Testis (tissue), 3 donors: ENCODE data around the gene SESN3. TPM values are rescaled to one million over a fixed set of nuclear protein-coding genes. Genes with fewer than 3 reads are reported as not detected.

Source experiments
- DNase-seq: peaks from one replicate; pipeline ENCODE4 v3.0.0-alpha.2; 2019
- H3K27ac ChIP-seq, 2 donors: fragments of 200-600 bp; sonication (generic); one replicate each; pipeline ENCODE4 v1.5.1; 2019
- H3K27me3 ChIP-seq: fragments of 200-600 bp; sonication (generic); one replicate; pipeline ENCODE4 v1.5.1; 2019
- H3K36me3 ChIP-seq: fragments of 200-600 bp; sonication (generic); one replicate; pipeline ENCODE4 v1.5.1; 2017; ENCODE audit warnings: low read depth; ENCODE audit errors: missing control alignments
- H3K4me1 ChIP-seq: fragments of 200-600 bp; sonication (generic); one replicate; pipeline ENCODE4 v1.5.1; 2019
- H3K4me3 ChIP-seq, 2 donors: fragments of 200-600 bp; sonication (generic); one replicate each; pipeline ENCODE4 v1.5.1; 2017 to 2019
- H3K9me3 ChIP-seq: fragments of 200-600 bp; sonication (generic); one replicate; pipeline ENCODE4 v1.5.1; 2017
- CTCF ChIP-seq, 3 experiments: fragments of 450-650 bp in 2 of 3; fragments of 200-600 bp in 1 of 3; sonication (generic) in 1 of 3; IDR thresholded peaks; one replicate each; pipeline ENCODE4 v1.5.1; 2016 to 2019; ENCODE audit warnings: antibody characterized with exemption in 3 of 3, mild to moderate bottlenecking in 2 of 3, moderate library complexity in 1 of 3
- POLR2A ChIP-seq: fragments of 450-650 bp; IDR thresholded peaks from one replicate; pipeline ENCODE4 v1.6.1; 2017; ENCODE audit warnings: antibody characterized with exemption, mild to moderate bottlenecking, moderate library complexity
- whole genome bisulfite sequencing, 2 donors: methylation state at CpG; one replicate each; pipeline ENCODE4 v1.1.5; 2018; 5-methylcytosine and 5-hydroxymethylcytosine counted together
- intact Hi-C: fragments of 100-400 bp; cut with DNase I; formaldehyde crosslinking; loops from one replicate; pipeline ENCODE4 v1.15.1; 2023; ENCODE audit warnings: low total_unique reads
- polyA plus RNA-seq: library from polyadenylated mRNA; stranded (reverse); fragments of 350-450 nt; fragmentation: Illumina TruSeq; extraction: RNeasy Lipid Tissue Mini Kit (QIAGEN cat#74804); gene quantifications from one replicate; pipeline ENCODE4 v1.2.3, GENCODE V29; 2014; ENCODE audit warnings: low read depth, low replicate concordance; ENCODE audit not compliant: insufficient read depth
- total RNA-seq, 2 donors: library from RNA; depleted of rRNA; stranded (reverse); fragments of >200 nt; gene quantifications; one replicate each; pipeline ENCODE4 v1.2.3, GENCODE V29; 2016

The SESN3 gene
- total and polyA plus RNA-seq, 3 donors from 2014 or later = 27.5 to 106 (median 66.9) TPM

GRCh38 chr11:95148406-95148805 lies 82.6 kb downstream of the SESN3 start:
- peaks cover 31% of the 10 kb centered on the region for H3K4me1 ChIP-seq

GRCh38 chr11:95147364-95147905 lies 83.6 kb downstream of the SESN3 start:
- no peak for DNase-seq
- intact Hi-C loops = no loop called here
- Histone ChIP-seq H3K9me3 (no peaks in the 10 kb centered on the region), H3K4me3 (no peak overlapping the region), H3K36me3 (no peaks in the 10 kb centered on the region), H3K27me3 (no peaks in the 10 kb centered on the region), H3K4me1 (peaks cover 26% of the 10 kb centered on the region), H3K27ac (no peak overlapping the region)
- WGBS, 2 donors = 43 to 47% methylated on average over 4 of the region's 4 CpGs
- TF ChIP-seq CTCF (IDR thresholded peaks at IDR 0.05) (no peak), POLR2A (no peak)

More at GRCh38 chr11:95148406-95148805, 82.6 kb downstream of the SESN3 start:
- H3K27me3 ChIP-seq = no peaks in the 10 kb centered on the region
- intact Hi-C loops = no loop called here
- DNase-seq = no peak
- no peaks in the 10 kb centered on the region for H3K36me3 ChIP-seq
- H3K4me3 ChIP-seq = no peak overlapping the region
- H3K9me3 ChIP-seq = no peaks in the 10 kb centered on the region
- no peak overlapping the region for H3K27ac ChIP-seq
- TF ChIP-seq POLR2A (no peak), CTCF (IDR thresholded peaks at IDR 0.05) (no peak)

- 77 to 79% methylated on average over 4 of the region's 4 CpGs for WGBS, 2 donors
- Histone ChIP-seq H3K4me1 (peaks cover 21% of the 10 kb centered on the region), H3K27ac (no peak overlapping the region), H3K4me3 (no peak overlapping the region), H3K9me3 (no peaks in the 10 kb centered on the region), H3K27me3 (no peaks in the 10 kb centered on the region), H3K36me3 (no peaks in the 10 kb centered on the region)
- DNase-seq = no peak
- intact Hi-C loops = no loop called here
- TF ChIP-seq CTCF (IDR thresholded peaks at IDR 0.05) (no peak), POLR2A (no peak)
Measured at GRCh38 chr11:95145430-95146060, 85.5 kb downstream of the SESN3 start.

GRCh38 chr11:95144313-95145235 lies 86.4 kb downstream of the SESN3 start:
- Histone ChIP-seq H3K9me3 (no peaks in the 10 kb centered on the region), H3K4me3 (no peak overlapping the region), H3K27me3 (no peaks in the 10 kb centered on the region), H3K36me3 (no peaks in the 10 kb centered on the region), H3K27ac (no peak overlapping the region), H3K4me1 (peaks cover 15% of the 10 kb centered on the region)
- intact Hi-C loops = no loop called here
- TF ChIP-seq CTCF (IDR thresholded peaks at IDR 0.05) (no peak), POLR2A (no peak)
- DNase-seq = no peak
- 65 to 71% methylated on average over 7 of the region's 7 CpGs for WGBS, 2 donors
